Trophoblast cell (in vitro differentiated cells and primary cell): Measurements from ENCODE around the gene BARHL1. TPM values are rescaled to one million over a fixed set of nuclear protein-coding genes. Genes with fewer than 3 reads are reported as not detected.

Experiments used
- DNase-seq, 2 donors: peaks; one replicate each; pipeline ENCODE4 v3.0.0-alpha.2; 2016
- H2AFZ ChIP-seq: 2 replicates; pipeline ENCODE4 v1.6.1; 2013; ENCODE audit warnings: low read length, moderate library complexity, mild to moderate bottlenecking; ENCODE audit not compliant: insufficient read depth, poor library complexity
- H2AK5ac ChIP-seq: 2 replicates; pipeline ENCODE4 v1.6.1; 2013; ENCODE audit warnings: mild to moderate bottlenecking, low read length
- H2BK120ac ChIP-seq: 2 replicates; pipeline ENCODE4 v1.6.1; 2013; ENCODE audit warnings: low read length, mild to moderate bottlenecking, moderate library complexity; ENCODE audit not compliant: insufficient read depth, poor library complexity
- H2BK12ac ChIP-seq: 2 replicates; pipeline ENCODE4 v1.6.1; 2013; ENCODE audit warnings: mild to moderate bottlenecking, low read length, moderate library complexity
- H2BK5ac ChIP-seq: 2 replicates; pipeline ENCODE4 v1.6.1; 2013; ENCODE audit warnings: low read length, low read depth, moderate library complexity, mild to moderate bottlenecking; ENCODE audit not compliant: poor library complexity
- H3K14ac ChIP-seq: 2 replicates; pipeline ENCODE4 v1.6.1; 2013; ENCODE audit warnings: mild to moderate bottlenecking, low read length
- H3K18ac ChIP-seq: 2 replicates; pipeline ENCODE4 v1.6.1; 2013; ENCODE audit warnings: mild to moderate bottlenecking, low read length
- H3K23ac ChIP-seq: 2 replicates; pipeline ENCODE4 v1.6.1; 2013; ENCODE audit warnings: low read length
- H3K27ac ChIP-seq: 2 replicates; pipeline ENCODE4 v1.5.1; 2013; ENCODE audit warnings: low read depth, mild to moderate bottlenecking, inconsistent platforms, low read length, moderate library complexity
- H3K27me3 ChIP-seq: 2 replicates; pipeline ENCODE4 v1.6.1; 2013; ENCODE audit warnings: inconsistent platforms, mild to moderate bottlenecking, low read length, moderate library complexity; ENCODE audit not compliant: insufficient read depth
- H3K36me3 ChIP-seq, 2 experiments: 1 replicate in 1 of 2; 2 replicates in 1 of 2; pipeline ENCODE4 v1.6.1; 2013; ENCODE audit warnings: low read length in 2 of 2, mild to moderate bottlenecking in 2 of 2, moderate library complexity in 1 of 2; ENCODE audit not compliant: insufficient read depth in 2 of 2, control insufficient read depth in 1 of 2
- H3K4ac ChIP-seq: 2 replicates; pipeline ENCODE4 v1.6.1; 2013; ENCODE audit warnings: low read depth, mild to moderate bottlenecking, low read length, moderate library complexity
- H3K4me1 ChIP-seq, 2 experiments: 1 replicate in 1 of 2; 2 replicates in 1 of 2; pipeline ENCODE4 v1.6.1; 2013; ENCODE audit warnings: low read length in 2 of 2, mild to moderate bottlenecking in 2 of 2, moderate library complexity in 1 of 2; ENCODE audit not compliant: insufficient read depth in 2 of 2, control insufficient read depth in 1 of 2
- H3K4me2 ChIP-seq: 2 replicates; pipeline ENCODE4 v1.6.1; 2013; ENCODE audit warnings: inconsistent platforms, mild to moderate bottlenecking, low read length, moderate library complexity
- H3K4me3 ChIP-seq: 2 replicates; pipeline ENCODE4 v1.5.1; 2013; ENCODE audit warnings: mild to moderate bottlenecking, low read depth, low read length, inconsistent platforms
- H3K79me1 ChIP-seq: one replicate; pipeline ENCODE4 v1.6.1; 2013; ENCODE audit warnings: low read length
- H3K79me2 ChIP-seq: 2 replicates; pipeline ENCODE4 v1.6.1; 2013; ENCODE audit warnings: low read length, mild to moderate bottlenecking; ENCODE audit not compliant: control insufficient read depth, insufficient read depth, poor library complexity
- H3K9ac ChIP-seq: 2 replicates; pipeline ENCODE4 v1.6.1; 2013; ENCODE audit warnings: mild to moderate bottlenecking, low read length
- H3K9me3 ChIP-seq: 2 replicates; pipeline ENCODE4 v1.6.1; 2013; ENCODE audit warnings: low read depth, mild to moderate bottlenecking, control low read depth, inconsistent platforms, low read length; ENCODE audit not compliant: insufficient read depth
- H4K12ac ChIP-seq: 2 replicates; pipeline ENCODE4 v1.6.1; 2013; ENCODE audit warnings: low read depth, mild to moderate bottlenecking, low read length, moderate library complexity
- H4K8ac ChIP-seq: 2 replicates; pipeline ENCODE4 v1.6.1; 2013; ENCODE audit warnings: low read depth, mild to moderate bottlenecking, low read length, moderate library complexity
- H4K91ac ChIP-seq: one replicate; pipeline ENCODE4 v1.6.1; 2013; ENCODE audit warnings: low read depth, mild to moderate bottlenecking, low read length, moderate library complexity
- WGBS: extraction: QIAGEN DNeasy Blood & Tissue Kit; methylation state at CpG from one replicate; pipeline ENCODE4 v1.1.7; 2013; ENCODE audit warnings: missing lambda C conversion rate; ENCODE audit not compliant: insufficient read length, insufficient coverage; ENCODE audit errors: extremely low coverage; 5-methylcytosine and 5-hydroxymethylcytosine counted together
- polyA plus RNA-seq: library from polyadenylated mRNA; stranded (reverse); fragments of 200-250 nt; gene quantifications from 2 replicates; pipeline ENCODE4 v1.2.3, GENCODE V29; 2013

Gene BARHL1
- polyA plus RNA-seq = not detected in 2 replicates

- Histone ChIP-seq H2AK5ac (no peak within 1 kb of the TSS), H4K8ac (no peak within 1 kb of the TSS), H3K18ac (no peak within 1 kb of the TSS), H3K79me1 (no peaks in the 10 kb centered on the region), H4K12ac (no peak within 1 kb of the TSS), H3K14ac (no peak within 1 kb of the TSS), H2BK12ac (no peak within 1 kb of the TSS), H3K4ac (no peak within 1 kb of the TSS), H3K9me3 (peaks cover 10% of the 10 kb centered on the region), H4K91ac (no peak within 1 kb of the TSS), H3K79me2 (no peaks in the 10 kb centered on the region), H3K4me2 (no peak within 1 kb of the TSS), H2BK120ac (no peak within 1 kb of the TSS), H3K27ac (no peak within 1 kb of the TSS), H3K9ac (no peak within 1 kb of the TSS), H2AFZ (no peak within 1 kb of the TSS), H3K4me1 (no peaks in the 10 kb centered on the region), H3K27me3 (peaks cover 90% of the 10 kb centered on the region), H2BK5ac (no peak within 1 kb of the TSS), H3K4me3 (no peak within 1 kb of the TSS), H3K36me3 (no peaks in the 10 kb centered on the region), H3K23ac (no peak within 1 kb of the TSS)
- no peak for DNase-seq
- no CpG with 5 or more reads among the region's 36 CpGs for WGBS
These were observed at the start of gene BARHL1 for GRCh38 chr9:132582276-132582785. Gene BARHL1, plus strand, starts transcription at chr9:132582606. Its CDS starts 192 bp downstream, at chr9:132582798.

- no peak overlapping the region for H3K18ac ChIP-seq
- H2AK5ac ChIP-seq = no peak overlapping the region
- H3K4me2 ChIP-seq = no peak overlapping the region
- peaks cover 1% of the 10 kb centered on the region for H3K9me3 ChIP-seq
- H3K79me2 ChIP-seq = no peaks in the 10 kb centered on the region
- no peak overlapping the region for H3K27ac ChIP-seq
- H3K14ac ChIP-seq = no peak overlapping the region
- no peaks in the 10 kb centered on the region for H3K27me3 ChIP-seq
- H3K79me1 ChIP-seq = no peaks in the 10 kb centered on the region
- no peak overlapping the region for H2BK5ac ChIP-seq
- no peak overlapping the region for H4K91ac ChIP-seq
- no peaks in the 10 kb centered on the region for H3K36me3 ChIP-seq
- no peaks in the 10 kb centered on the region for H3K4me1 ChIP-seq
- no peak overlapping the region for H3K4ac ChIP-seq
- H3K23ac ChIP-seq = no peak overlapping the region
- H2AFZ ChIP-seq = no peak overlapping the region
- no peak for DNase-seq
- H3K9ac ChIP-seq = no peak overlapping the region
- H2BK12ac ChIP-seq = no peak overlapping the region
- H4K8ac ChIP-seq = no peak overlapping the region
- H3K4me3 ChIP-seq = no peak overlapping the region
- WGBS = no CpG with 5 or more reads among the region's 2 CpGs
- H2BK120ac ChIP-seq = no peak overlapping the region
- no peak overlapping the region for H4K12ac ChIP-seq
These were observed 47.6 kb upstream of the BARHL1 start for GRCh38 chr9:132534832-132535231.

- Histone ChIP-seq H3K4me3 (no peak overlapping the region), H2AK5ac (no peak overlapping the region), H3K18ac (no peak overlapping the region), H2AFZ (no peak overlapping the region), H2BK5ac (no peak overlapping the region), H3K79me2 (no peaks in the 10 kb centered on the region), H4K12ac (no peak overlapping the region), H4K8ac (no peak overlapping the region), H3K27me3 (no peaks in the 10 kb centered on the region), H3K9ac (no peak overlapping the region), H3K4me2 (no peak overlapping the region), H3K9me3 (peaks cover 1% of the 10 kb centered on the region), H3K14ac (no peak overlapping the region), H2BK12ac (no peak overlapping the region), H3K4ac (no peak overlapping the region), H3K4me1 (no peaks in the 10 kb centered on the region), H2BK120ac (no peak overlapping the region), H3K27ac (no peak overlapping the region), H3K36me3 (no peaks in the 10 kb centered on the region), H4K91ac (no peak overlapping the region), H3K79me1 (no peaks in the 10 kb centered on the region), H3K23ac (no peak overlapping the region)
- no peak for DNase-seq
- WGBS = no CpG with 5 or more reads among the region's 1 CpG
These were observed 46.3 kb upstream of the BARHL1 start for GRCh38 chr9:132536124-132536523.

- no peaks in the 10 kb centered on the region for H3K79me1 ChIP-seq
- H4K91ac ChIP-seq = no peak overlapping the region
- H2BK12ac ChIP-seq = no peak overlapping the region
- no peak overlapping the region for H3K14ac ChIP-seq
- no peak overlapping the region for H2BK120ac ChIP-seq
- H3K79me2 ChIP-seq = no peaks in the 10 kb centered on the region
- H3K4ac ChIP-seq = no peak overlapping the region
- no peak overlapping the region for H4K8ac ChIP-seq
- no peaks in the 10 kb centered on the region for H3K4me1 ChIP-seq
- DNase-seq = no peak
- no peak overlapping the region for H3K27ac ChIP-seq
- no peak overlapping the region for H2BK5ac ChIP-seq
- H3K18ac ChIP-seq = no peak overlapping the region
- H3K4me2 ChIP-seq = no peak overlapping the region
- no peaks in the 10 kb centered on the region for H3K27me3 ChIP-seq
- H3K9ac ChIP-seq = no peak overlapping the region
- no CpG with 5 or more reads among the region's 12 CpGs for WGBS
- H3K23ac ChIP-seq = no peak overlapping the region
- no peak overlapping the region for H3K4me3 ChIP-seq
- no peaks in the 10 kb centered on the region for H3K36me3 ChIP-seq
- H3K9me3 ChIP-seq = peaks cover 1% of the 10 kb centered on the region
- no peak overlapping the region for H4K12ac ChIP-seq
- no peak overlapping the region for H2AFZ ChIP-seq
- H2AK5ac ChIP-seq = no peak overlapping the region
These were observed 45.1 kb upstream of the BARHL1 start for GRCh38 chr9:132537352-132537751.
